Caco-2 (cell line): Measurements from ENCODE around the gene PIK3R2. TPM values are rescaled to one million over a fixed set of nuclear protein-coding genes. Genes with fewer than 3 reads are reported as not detected.
A peak's percentile ranks its signal among the peaks of the same experiment; 100 is the strongest.

Source experiments
- BruUV-seq: library from RNA; stranded (reverse); fragments of 400-500 nt; replicated peaks from 2 replicates; lab custom pipeline; 2021; lab: Mats Ljungman, UMichigan
- CTCF ChIA-PET: fragments of 300-600 bp; sonication (Branson Sonifier 250); formaldehyde crosslinking; loops from one replicate; lab custom pipeline; 2022; ENCODE audit warnings: antibody characterized with exemption; lab: Charles Lee
- POLR2A ChIA-PET: fragments of 300-600 bp; sonication (Branson Sonifier 250); formaldehyde crosslinking; loops from one replicate; lab custom pipeline; 2022; ENCODE audit warnings: antibody characterized with exemption; lab: Charles Lee
- DNase-seq, 2 experiments: peaks; one replicate each; pipeline versions ENCODE4 v3.0.0 to v3.0.0-alpha.2; 2020 to 2022
- H3K27me3 ChIP-seq: replicated peaks from 2 replicates; pipeline ENCODE4 v1.6.0; 2011; ENCODE audit warnings: low read length; ENCODE audit not compliant: control insufficient read depth, insufficient read depth
- H3K36me3 ChIP-seq: 2 replicates; pipeline ENCODE4 v1.5.1; 2011; ENCODE audit warnings: low read length; ENCODE audit not compliant: control insufficient read depth, insufficient read depth
- H3K4me1 ChIP-seq: fragments of 250-450 bp; sonication (Bioruptor Pico); 2 replicates; pipeline ENCODE4 v1.5.1; 2020; ENCODE audit warnings: mild to moderate bottlenecking
- H3K4me3 ChIP-seq: 2 replicates; pipeline ENCODE4 v1.5.1; 2011; ENCODE audit warnings: low read depth, mild to moderate bottlenecking, control low read depth, low read length
- H3K9me3 ChIP-seq: fragments of 250-450 bp; sonication (Bioruptor Pico); 2 replicates; pipeline ENCODE4 v1.5.1; 2020; ENCODE audit warnings: mild to moderate bottlenecking, moderate library complexity
- H3K27ac Mint-ChIP-seq: one replicate; pipeline ENCODE4 v1.8.0; 2022; ENCODE audit warnings: mixed read lengths; ENCODE audit not compliant: unreplicated experiment
- H3K27me3 Mint-ChIP-seq: one replicate; pipeline ENCODE4 v1.8.0; 2022; ENCODE audit warnings: mixed read lengths; ENCODE audit not compliant: insufficient read depth, unreplicated experiment
- H3K36me3 Mint-ChIP-seq: one replicate; pipeline ENCODE4 v1.8.0; 2022; ENCODE audit warnings: mild to moderate bottlenecking, mixed read lengths; ENCODE audit not compliant: insufficient read depth, unreplicated experiment
- H3K4me1 Mint-ChIP-seq: one replicate; pipeline ENCODE4 v1.8.0; 2022; ENCODE audit warnings: low read depth, mixed read lengths; ENCODE audit not compliant: unreplicated experiment
- H3K4me3 Mint-ChIP-seq: one replicate; pipeline ENCODE4 v1.8.0; 2022; ENCODE audit warnings: mild to moderate bottlenecking, moderate library complexity, mixed read lengths; ENCODE audit not compliant: unreplicated experiment
- H3K9me3 Mint-ChIP-seq: one replicate; pipeline ENCODE4 v1.8.0; 2022; ENCODE audit warnings: mixed read lengths; ENCODE audit not compliant: unreplicated experiment
- CTCF ChIP-seq, 2 experiments: fragments of 200-600 bp in 1 of 2; IDR thresholded peaks; 1 replicate in 1 of 2; 2 replicates in 1 of 2; pipeline versions ENCODE4 v1.5.1 to v1.8.0; 2011 to 2022; ENCODE audit warnings: antibody characterized with exemption in 1 of 2, control low read depth in 1 of 2, inconsistent platforms in 1 of 2, low read depth in 1 of 2, low read length in 1 of 2, mild to moderate bottlenecking in 1 of 2, moderate library complexity in 1 of 2; ENCODE audit not compliant: insufficient read depth in 1 of 2, severe bottlenecking in 1 of 2, unreplicated experiment in 1 of 2
- intact Hi-C: fragments of 100-400 bp; cut with micrococcal nuclease; formaldehyde crosslinking; loops from one replicate; pipeline ENCODE4 v1.10.0; 2022; ENCODE audit not compliant: unreplicated experiment
- total RNA-seq: library from RNA; stranded (reverse); gene quantifications from 2 replicates; pipeline ENCODE4 v1.2.3, GENCODE V29; 2022

PIK3R2 gene
- total RNA-seq, 1 experiment from 2014 or later: 34.3 TPM

- H3K36me3 Mint-ChIP-seq: no peaks in the 10 kb centered on the region
- Histone ChIP-seq H3K9me3 (no peaks in the 10 kb centered on the region), H3K4me3 (no peak overlapping the region), H3K36me3 (no peaks in the 10 kb centered on the region), H3K4me1 (no peaks in the 10 kb centered on the region), H3K27me3 (no peaks in the 10 kb centered on the region)
- no peak for TF ChIP-seq CTCF (IDR thresholded peaks at IDR 0.05; ENCODE audit: insufficient read depth in 1 of 2, low read depth in 1 of 2, low read length in 1 of 2, severe bottlenecking in 1 of 2, unreplicated experiment in 1 of 2)
- ChIA-PET POLR2A (no interaction called here), CTCF (no interaction called here)
- no peak overlapping the region for H3K4me3 Mint-ChIP-seq
- no peak overlapping the region for H3K27ac Mint-ChIP-seq
- intact Hi-C loops: no loop called here
- H3K9me3 Mint-ChIP-seq: no peaks in the 10 kb centered on the region
- H3K27me3 Mint-ChIP-seq: no peaks in the 10 kb centered on the region
- DNase-seq: no peak
- no TSS peak for BruUV-seq
- H3K4me1 Mint-ChIP-seq: no peaks in the 10 kb centered on the region
These were observed 32.6 kb downstream of the PIK3R2 start for GRCh38 chr19:18185538-18185937.

GRCh38 chr19:18190278-18190677, 37.3 kb downstream of the PIK3R2 start:
- no peaks in the 10 kb centered on the region for H3K9me3 Mint-ChIP-seq
- H3K4me3 ChIP-seq: no peak overlapping the region
- TF ChIP-seq CTCF (IDR thresholded peaks at IDR 0.05; ENCODE audit: insufficient read depth in 1 of 2, low read depth in 1 of 2, low read length in 1 of 2, severe bottlenecking in 1 of 2, unreplicated experiment in 1 of 2): no peak
- BruUV-seq: no TSS peak
- peaks cover 19% of the 10 kb centered on the region for H3K36me3 Mint-ChIP-seq
- ChIA-PET CTCF (interaction anchor here (0.7 kb wide), 1 partner anchor 14 kb away, joined by 4 read pairs; the partner anchor contains the start of gene RAB3A), POLR2A (no interaction called here)
- no peaks in the 10 kb centered on the region for H3K36me3 ChIP-seq
- H3K9me3 ChIP-seq: no peaks in the 10 kb centered on the region
- H3K27me3 ChIP-seq: no peaks in the 10 kb centered on the region
- H3K4me1 Mint-ChIP-seq: no peaks in the 10 kb centered on the region
- H3K4me1 ChIP-seq: peaks cover 4% of the 10 kb centered on the region; the same call in 1 of the 2 replicates
- H3K27me3 Mint-ChIP-seq: no peaks in the 10 kb centered on the region
- H3K4me3 Mint-ChIP-seq: no peak overlapping the region
- no peak overlapping the region for H3K27ac Mint-ChIP-seq
- DNase-seq: no peak
- intact Hi-C loops: no loop called here

- ChIA-PET POLR2A (interaction anchor here (0.5 to 2.2 kb wide), 5 partner anchors 32 to 137 kb away, joined by 3 to 15 read pairs (median 4); partner anchors contain the start of gene JUND), CTCF (interaction anchor here (0.6 to 2.2 kb wide), 5 partner anchors 13 to 137 kb away, joined by 5 to 16 read pairs (median 6); partner anchors contain the start of gene RAB3A)
- Histone ChIP-seq H3K4me3 (peak overlapping the region; percentile 7; the same call in 1 of the 2 replicates), H3K36me3 (no peaks in the 10 kb centered on the region; the same call in 1 of the 2 replicates), H3K9me3 (no peaks in the 10 kb centered on the region), H3K4me1 (peaks cover 4% of the 10 kb centered on the region; the same call in 1 of the 2 replicates), H3K27me3 (no peaks in the 10 kb centered on the region)
- no peak for DNase-seq
- Mint-ChIP-seq H3K9me3 (no peaks in the 10 kb centered on the region), H3K4me3 (peak overlapping the region; percentile 76), H3K27ac (peak overlapping the region; percentile 69), H3K4me1 (no peaks in the 10 kb centered on the region), H3K36me3 (peaks cover 19% of the 10 kb centered on the region), H3K27me3 (no peaks in the 10 kb centered on the region)
- intact Hi-C loops: loop anchor here (1.0 to 2.0 kb wide), 2 partner anchors 13 to 137 kb away; partner anchors contain the start of gene RAB3A
- no TSS peak for BruUV-seq
- TF ChIP-seq CTCF (IDR thresholded peaks at IDR 0.05; ENCODE audit: insufficient read depth in 1 of 2, low read depth in 1 of 2, low read length in 1 of 2, severe bottlenecking in 1 of 2, unreplicated experiment in 1 of 2): no peak
These were observed 38.7 kb downstream of the PIK3R2 start for GRCh38 chr19:18191640-18192062.
